Prostate gland (tissue), 2 donors: ENCODE results near the gene MXD4. TPM values are rescaled to one million over a fixed set of nuclear protein-coding genes. Genes with fewer than 3 reads are reported as not detected.

ENCODE experiments used
- DNase-seq: peaks from one replicate; pipeline ENCODE4 v3.0.0-alpha.2; 2019; ENCODE audit warnings: low spot score
- H3K27ac ChIP-seq, 2 donors: fragments of 200-600 bp; sonication (generic); 2 replicates each; pipeline ENCODE4 v1.5.1; 2017 to 2019
- H3K27me3 ChIP-seq: fragments of 200-600 bp; sonication (generic); replicated peaks from 2 replicates; pipeline ENCODE4 v1.5.1; 2019; ENCODE audit not compliant: insufficient read depth
- H3K36me3 ChIP-seq, 2 donors: fragments of 200-600 bp; sonication (generic); 1 replicate in 1 of 2; 2 replicates in 1 of 2; pipeline versions ENCODE4 v1.5.1 to v1.8.1; 2017 to 2019
- H3K4me1 ChIP-seq: fragments of 200-600 bp; sonication (generic); replicated peaks from 2 replicates; pipeline ENCODE4 v1.5.1; 2019
- H3K4me3 ChIP-seq, 2 donors: fragments of 200-600 bp; sonication (generic); 2 replicates each; pipeline ENCODE4 v1.5.1; 2017 to 2019
- H3K9me3 ChIP-seq: fragments of 200-600 bp; sonication (generic); 2 replicates; pipeline ENCODE4 v1.5.1; 2017
- CTCF ChIP-seq, 4 experiments: fragments of 200-600 bp in 2 of 4; fragments of 450-650 bp in 2 of 4; sonication (generic) in 2 of 4; IDR thresholded peaks; 1 replicate in 3 of 4; 2 replicates in 1 of 4; pipeline ENCODE4 v1.5.1; 2016 to 2019; ENCODE audit warnings: antibody characterized with exemption in 4 of 4, mild to moderate bottlenecking in 2 of 4, moderate library complexity in 2 of 4
- POLR2A ChIP-seq: fragments of 450-650 bp; IDR thresholded peaks from one replicate; pipeline ENCODE4 v1.6.1; 2016; ENCODE audit warnings: antibody characterized with exemption, mild to moderate bottlenecking
- POLR2AphosphoS5 ChIP-seq: sonication (generic); formaldehyde crosslinking; IDR thresholded peaks from one replicate; pipeline ENCODE4 v1.6.1; 2017; ENCODE audit warnings: antibody characterized with exemption
- WGBS: methylation state at CpG from one replicate; pipeline ENCODE4 v1.1.5; 2018; 5-methylcytosine and 5-hydroxymethylcytosine counted together
- intact Hi-C: fragments of 100-400 bp; cut with DNase I; formaldehyde crosslinking; loops from one replicate; pipeline ENCODE4 v1.14.2; 2022
- total RNA-seq, 2 donors: library from RNA; depleted of rRNA; stranded (reverse); fragments of >200 nt; gene quantifications; one replicate each; pipeline ENCODE4 v1.1.0, GENCODE V29; 2016

Gene MXD4
- total RNA-seq, 2 donors from 2014 or later, result 63.4 to 81.1 TPM

GRCh38 chr4:2301806-2302205 lies 39.9 kb upstream of the MXD4 start:
- DNase-seq, result no peak
- no peak overlapping the region for H3K4me3 ChIP-seq
- no peaks in the 10 kb centered on the region for H3K36me3 ChIP-seq
- intact Hi-C loops, result no loop called here
- H3K4me1 ChIP-seq, result no peaks in the 10 kb centered on the region
- 68% methylated on average over 19 of the region's 19 CpGs for WGBS
- no peaks in the 10 kb centered on the region for H3K27me3 ChIP-seq
- TF ChIP-seq POLR2A (no peak), POLR2AphosphoS5 (no peak), CTCF (IDR thresholded peaks at IDR 0.05) (no peak)
- no peak overlapping the region for H3K27ac ChIP-seq
- no peaks in the 10 kb centered on the region for H3K9me3 ChIP-seq

GRCh38 chr4:2301225-2301642 lies 39.3 kb upstream of the MXD4 start:
- no peaks in the 10 kb centered on the region for H3K36me3 ChIP-seq
- no peak overlapping the region for H3K4me3 ChIP-seq
- no peaks in the 10 kb centered on the region for H3K27me3 ChIP-seq
- WGBS, result 71% methylated on average over 14 of the region's 14 CpGs
- DNase-seq, result no peak
- no peaks in the 10 kb centered on the region for H3K9me3 ChIP-seq
- no peak for TF ChIP-seq CTCF (IDR thresholded peaks at IDR 0.05)
- TF ChIP-seq POLR2AphosphoS5, result no peak
- TF ChIP-seq POLR2A, result no peak
- H3K4me1 ChIP-seq, result no peaks in the 10 kb centered on the region
- intact Hi-C loops, result no loop called here
- H3K27ac ChIP-seq, result no peak overlapping the region

DNA sequence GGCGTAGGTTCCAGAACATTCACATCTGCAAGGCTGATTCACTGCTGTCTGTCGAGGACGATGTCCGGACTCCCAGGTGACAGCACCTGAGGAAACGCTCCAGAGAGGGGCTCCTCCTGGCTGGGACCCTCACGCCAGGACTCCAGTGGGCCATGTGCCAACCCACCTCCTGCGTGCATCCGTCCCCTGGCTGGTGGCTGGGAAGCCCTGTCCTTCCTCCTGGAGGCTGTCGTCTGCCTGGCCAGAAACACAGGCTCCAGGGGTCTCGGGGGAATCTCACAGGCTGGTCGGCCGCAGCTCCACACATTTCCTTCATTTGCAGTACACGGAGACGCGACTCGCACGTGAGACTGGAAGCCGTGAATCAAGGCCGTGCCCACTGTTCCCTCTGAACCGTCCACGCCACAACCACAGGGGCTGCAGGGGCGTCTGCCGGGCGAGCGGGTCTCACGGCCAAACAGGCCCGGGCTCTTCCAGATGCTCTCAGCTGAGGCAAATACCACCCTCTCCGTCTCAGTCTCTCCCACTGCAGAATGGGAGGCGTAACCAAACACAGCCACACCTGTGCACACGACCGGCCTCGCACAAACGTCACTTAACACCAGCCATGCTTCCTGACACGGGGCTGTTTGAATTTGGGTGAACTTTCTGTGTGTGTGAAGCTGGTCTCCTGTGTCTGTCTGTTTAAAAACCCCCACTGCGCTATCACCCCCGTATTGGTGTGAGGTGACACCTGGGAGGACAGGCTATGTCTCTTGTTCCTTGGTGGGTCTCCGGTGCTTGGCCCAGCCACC lies 38.7 kb upstream of the MXD4 start:
- Histone ChIP-seq H3K27me3 (no peaks in the 10 kb centered on the region), H3K9me3 (no peaks in the 10 kb centered on the region), H3K4me3 (no peak overlapping the region), H3K4me1 (no peaks in the 10 kb centered on the region), H3K36me3 (no peaks in the 10 kb centered on the region), H3K27ac (no peak overlapping the region)
- intact Hi-C loops, result no loop called here
- WGBS, result 77% methylated on average over 37 of the region's 37 CpGs
- DNase-seq, result no peak
- TF ChIP-seq POLR2AphosphoS5 (no peak), POLR2A (no peak), CTCF (IDR thresholded peaks at IDR 0.05) (no peak)

GRCh38 chr4:2299794-2300193 lies 37.9 kb upstream of the MXD4 start:
- Histone ChIP-seq H3K9me3 (no peaks in the 10 kb centered on the region), H3K4me3 (no peak overlapping the region), H3K36me3 (no peaks in the 10 kb centered on the region), H3K4me1 (no peaks in the 10 kb centered on the region), H3K27ac (no peak overlapping the region), H3K27me3 (no peaks in the 10 kb centered on the region)
- 95% methylated on average over 2 of the region's 2 CpGs for WGBS
- no peak for DNase-seq
- intact Hi-C loops, result no loop called here
- TF ChIP-seq POLR2A (no peak), CTCF (IDR thresholded peaks at IDR 0.05) (no peak), POLR2AphosphoS5 (no peak)

DNA sequence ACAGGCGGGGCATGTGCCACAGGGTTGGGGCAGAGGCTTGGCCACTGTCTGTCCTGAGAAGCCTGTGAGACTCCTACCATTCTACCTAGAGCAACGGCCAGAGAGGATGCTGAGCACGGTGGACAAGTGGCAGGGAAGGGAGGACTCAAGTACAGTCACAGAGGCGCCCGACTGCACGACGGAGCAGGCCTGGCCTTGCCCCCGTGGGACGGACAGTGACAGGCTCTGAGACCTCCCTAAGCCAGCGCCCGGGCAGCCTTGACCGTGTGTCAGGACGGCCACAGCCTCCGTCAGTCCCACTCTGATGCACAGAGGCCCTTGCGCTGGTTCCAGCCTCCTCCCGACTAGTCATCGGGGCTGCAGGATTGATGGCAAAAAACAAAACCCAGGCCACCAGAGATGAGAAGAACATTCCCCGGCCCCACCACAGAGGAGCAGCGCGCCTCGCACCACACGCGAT lies 36.7 kb upstream of the MXD4 start:
- Histone ChIP-seq H3K27ac (no peak overlapping the region), H3K9me3 (no peaks in the 10 kb centered on the region), H3K4me1 (no peaks in the 10 kb centered on the region), H3K27me3 (no peaks in the 10 kb centered on the region), H3K36me3 (no peaks in the 10 kb centered on the region), H3K4me3 (no peak overlapping the region)
- no peak for DNase-seq
- intact Hi-C loops, result no loop called here
- 84% methylated on average over 16 of the region's 23 CpGs for WGBS
- no peak for TF ChIP-seq POLR2AphosphoS5
- TF ChIP-seq CTCF (IDR thresholded peaks at IDR 0.05), result no peak
- no peak for TF ChIP-seq POLR2A
